GM18951 (cell line): ENCODE results near the gene PIP5K1B.

Experiments used
- POLR2A ChIP-seq: IDR thresholded peaks from 4 replicates; pipeline ENCODE4 v1.6.1; 2011; ENCODE audit warnings: mild to moderate bottlenecking; ENCODE audit not compliant: insufficient read length, insufficient read depth; ENCODE audit errors: extremely low read depth
- in situ Hi-C: fragments of 300-500 bp; cut with MboI; formaldehyde crosslinking; loops from one replicate; pipeline ENCODE4 v1.12.0; 2022; ENCODE audit warnings: low sequenced_read_pairs, mixed read lengths, inconsistent platforms; ENCODE audit not compliant: unreplicated experiment

The PIP5K1B gene

GRCh38 chr9:68920921-68921320 is 215.9 kb downstream of the PIP5K1B start:
- no peak for TF ChIP-seq POLR2A
- in situ Hi-C loops = no loop called here

GRCh38 chr9:68923480-68923879 is 218.4 kb downstream of the PIP5K1B start:
- in situ Hi-C loops = no loop called here
- TF ChIP-seq POLR2A = no peak

GRCh38 chr9:68925175-68925574 is 220.1 kb downstream of the PIP5K1B start:
- TF ChIP-seq POLR2A = no peak
- in situ Hi-C loops = no loop called here

- in situ Hi-C loops = no loop called here
- no peak for TF ChIP-seq POLR2A
These were observed 222.1 kb downstream of the PIP5K1B start for GRCh38 chr9:68927165-68927564.

- in situ Hi-C loops = no loop called here
- TF ChIP-seq POLR2A = no peak
These were observed 226.8 kb downstream of the PIP5K1B start for GRCh38 chr9:68931821-68932220.

GRCh38 chr9:68932458-68932857 is 227.4 kb downstream of the PIP5K1B start:
- TF ChIP-seq POLR2A = no peak
- in situ Hi-C loops = no loop called here

- no peak for TF ChIP-seq POLR2A
- in situ Hi-C loops = no loop called here
These were observed 228.6 kb downstream of the PIP5K1B start for GRCh38 chr9:68933434-68934328.

- in situ Hi-C loops = no loop called here
- TF ChIP-seq POLR2A = no peak
These were observed 229.2 kb downstream of the PIP5K1B start for GRCh38 chr9:68934329-68934644.

GRCh38 chr9:68940573-68940972 is 235.5 kb downstream of the PIP5K1B start:
- TF ChIP-seq POLR2A = no peak
- in situ Hi-C loops = no loop called here

- no peak for TF ChIP-seq POLR2A
- in situ Hi-C loops = no loop called here
These were observed 236.9 kb downstream of the PIP5K1B start for GRCh38 chr9:68941780-68942459.

- no peak for TF ChIP-seq POLR2A
- in situ Hi-C loops = no loop called here
These were observed 237.8 kb downstream of the PIP5K1B start for GRCh38 chr9:68942790-68943189.

- TF ChIP-seq POLR2A = no peak
- in situ Hi-C loops = no loop called here
These were observed 242.0 kb downstream of the PIP5K1B start for GRCh38 chr9:68947015-68947414.

GRCh38 chr9:68947842-68948569 is 243.0 kb downstream of the PIP5K1B start:
- in situ Hi-C loops = no loop called here
- no peak for TF ChIP-seq POLR2A
